Activated CD8-positive, alpha-beta T cell treated with anti-CD3 and anti-CD28 coated beads for 36 hours (primary cell): ENCODE measurements around the gene WDR43. TPM values are rescaled to one million over a fixed set of nuclear protein-coding genes. Genes with fewer than 3 reads are reported as not detected.

Experiments used
- ATAC-seq: fragments of 200-7000 bp; cut with Tn5 transposase; one replicate; pipeline ENCODE4 v1.10.0; 2021; ENCODE audit warnings: mild to moderate bottlenecking, moderate library complexity
- CTCF ChIA-PET: fragments of 350-600 bp; sonication (Branson Sonifier 250); formaldehyde crosslinking; loops from one replicate; lab custom pipeline; 2021; ENCODE audit warnings: antibody characterized with exemption; lab: Charles Lee
- POLR2A ChIA-PET: fragments of 350-600 bp; sonication (Branson Sonifier 250); formaldehyde crosslinking; loops from one replicate; lab custom pipeline; 2021; ENCODE audit warnings: antibody characterized with exemption; lab: Charles Lee
- DNase-seq: peaks from one replicate; pipeline ENCODE4 v3.0.0-alpha.2; 2020
- H3K27ac Mint-ChIP-seq: one replicate; pipeline ENCODE4 v1.8.0; 2021; ENCODE audit warnings: mild to moderate bottlenecking, mixed read lengths
- H3K27me3 Mint-ChIP-seq: one replicate; pipeline ENCODE4 v1.8.0; 2021; ENCODE audit warnings: mixed read lengths
- H3K36me3 Mint-ChIP-seq: one replicate; pipeline ENCODE4 v1.8.0; 2021; ENCODE audit warnings: low read depth, mixed read lengths
- H3K4me1 Mint-ChIP-seq: one replicate; pipeline ENCODE4 v1.8.0; 2021; ENCODE audit warnings: low read depth, mixed read lengths
- H3K4me3 Mint-ChIP-seq: one replicate; pipeline ENCODE4 v1.8.0; 2021; ENCODE audit warnings: mild to moderate bottlenecking, moderate library complexity, mixed read lengths
- H3K9me3 Mint-ChIP-seq: one replicate; pipeline ENCODE4 v1.8.0; 2021; ENCODE audit warnings: mixed read lengths
- intact Hi-C: fragments of 100-400 bp; cut with micrococcal nuclease; formaldehyde crosslinking; loops from one replicate; pipeline ENCODE4 v1.10.0; 2022
- total RNA-seq, 2 experiments: library from RNA; stranded (reverse); gene quantifications; one replicate each; pipeline ENCODE4 v1.2.3, GENCODE V29; 2021
- TF ChIP-seq, protein P1 (sequence below): fragments of 200-600 bp; IDR thresholded peaks from one replicate; pipeline ENCODE4 v1.8.0; 2022; ENCODE audit warnings: antibody characterized with exemption, mild to moderate bottlenecking

WDR43 gene
- total RNA-seq, 2 experiments from 2014 or later: 121 to 129 TPM

DNA sequence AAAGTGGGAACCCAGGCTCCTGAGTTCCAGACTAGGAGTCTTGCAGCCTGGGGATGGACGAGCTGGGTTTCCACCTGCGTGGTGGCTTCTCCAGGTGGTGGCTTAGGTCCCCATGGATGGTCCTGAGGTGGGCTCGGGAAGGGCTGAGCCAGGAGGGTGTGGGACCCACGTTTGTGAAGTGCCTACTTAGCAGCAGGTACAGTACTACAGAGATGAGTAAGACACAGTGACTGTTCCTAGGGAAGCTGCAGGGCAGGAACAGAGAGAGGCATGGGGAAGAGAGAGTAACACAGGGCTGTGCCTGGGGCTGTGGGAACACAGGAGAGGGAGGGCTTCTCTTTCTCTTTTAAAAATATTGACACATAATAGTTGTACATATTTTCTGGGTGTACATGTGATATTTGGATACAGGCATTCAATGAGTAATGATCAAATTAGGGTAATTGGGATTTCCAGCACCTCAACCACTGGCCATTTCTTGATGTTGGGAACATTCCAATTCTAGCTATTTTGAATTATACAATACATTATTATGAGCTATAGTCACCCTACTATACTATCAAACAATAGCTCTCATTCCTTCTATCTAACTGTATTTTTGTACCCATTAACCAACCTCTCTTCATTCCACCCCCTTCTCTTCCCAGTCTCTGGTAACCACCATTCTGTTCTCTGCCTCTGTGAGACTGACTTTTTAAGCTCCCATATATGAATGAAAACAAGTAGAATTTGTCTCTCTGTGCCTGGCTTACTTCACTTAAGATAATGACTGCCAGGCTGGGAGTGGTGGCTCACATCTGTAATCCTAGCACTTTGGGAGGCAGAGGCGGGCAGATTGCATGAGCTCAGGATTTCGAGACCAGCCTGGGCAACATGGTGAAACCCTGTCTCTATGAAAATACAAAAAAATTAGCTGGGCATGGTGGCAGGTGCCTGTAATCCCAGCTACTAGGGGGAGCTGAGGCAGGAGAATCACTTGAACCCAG lies 101.6 kb downstream of the WDR43 start:
- ATAC-seq (no peak), DNase-seq (no peak)
- intact Hi-C loops: no loop called here
- H3K4me3 Mint-ChIP-seq: no peak overlapping the region
- H3K4me1 Mint-ChIP-seq: peaks cover 9% of the 10 kb centered on the region
- TF ChIP-seq, protein P1, sequence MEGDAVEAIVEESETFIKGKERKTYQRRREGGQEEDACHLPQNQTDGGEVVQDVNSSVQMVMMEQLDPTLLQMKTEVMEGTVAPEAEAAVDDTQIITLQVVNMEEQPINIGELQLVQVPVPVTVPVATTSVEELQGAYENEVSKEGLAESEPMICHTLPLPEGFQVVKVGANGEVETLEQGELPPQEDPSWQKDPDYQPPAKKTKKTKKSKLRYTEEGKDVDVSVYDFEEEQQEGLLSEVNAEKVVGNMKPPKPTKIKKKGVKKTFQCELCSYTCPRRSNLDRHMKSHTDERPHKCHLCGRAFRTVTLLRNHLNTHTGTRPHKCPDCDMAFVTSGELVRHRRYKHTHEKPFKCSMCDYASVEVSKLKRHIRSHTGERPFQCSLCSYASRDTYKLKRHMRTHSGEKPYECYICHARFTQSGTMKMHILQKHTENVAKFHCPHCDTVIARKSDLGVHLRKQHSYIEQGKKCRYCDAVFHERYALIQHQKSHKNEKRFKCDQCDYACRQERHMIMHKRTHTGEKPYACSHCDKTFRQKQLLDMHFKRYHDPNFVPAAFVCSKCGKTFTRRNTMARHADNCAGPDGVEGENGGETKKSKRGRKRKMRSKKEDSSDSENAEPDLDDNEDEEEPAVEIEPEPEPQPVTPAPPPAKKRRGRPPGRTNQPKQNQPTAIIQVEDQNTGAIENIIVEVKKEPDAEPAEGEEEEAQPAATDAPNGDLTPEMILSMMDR: no peak
- ChIA-PET CTCF (interaction anchor here (0.8 to 1.9 kb wide), 3 partner anchors 15 to 37 kb away, joined by 3 to 7 read pairs (median 5); no protein-coding TSS in a partner anchor), POLR2A (no interaction called here)
- H3K9me3 Mint-ChIP-seq: no peaks in the 10 kb centered on the region
- H3K27me3 Mint-ChIP-seq: no peaks in the 10 kb centered on the region
- H3K27ac Mint-ChIP-seq: no peak overlapping the region
- H3K36me3 Mint-ChIP-seq: no peaks in the 10 kb centered on the region

DNA sequence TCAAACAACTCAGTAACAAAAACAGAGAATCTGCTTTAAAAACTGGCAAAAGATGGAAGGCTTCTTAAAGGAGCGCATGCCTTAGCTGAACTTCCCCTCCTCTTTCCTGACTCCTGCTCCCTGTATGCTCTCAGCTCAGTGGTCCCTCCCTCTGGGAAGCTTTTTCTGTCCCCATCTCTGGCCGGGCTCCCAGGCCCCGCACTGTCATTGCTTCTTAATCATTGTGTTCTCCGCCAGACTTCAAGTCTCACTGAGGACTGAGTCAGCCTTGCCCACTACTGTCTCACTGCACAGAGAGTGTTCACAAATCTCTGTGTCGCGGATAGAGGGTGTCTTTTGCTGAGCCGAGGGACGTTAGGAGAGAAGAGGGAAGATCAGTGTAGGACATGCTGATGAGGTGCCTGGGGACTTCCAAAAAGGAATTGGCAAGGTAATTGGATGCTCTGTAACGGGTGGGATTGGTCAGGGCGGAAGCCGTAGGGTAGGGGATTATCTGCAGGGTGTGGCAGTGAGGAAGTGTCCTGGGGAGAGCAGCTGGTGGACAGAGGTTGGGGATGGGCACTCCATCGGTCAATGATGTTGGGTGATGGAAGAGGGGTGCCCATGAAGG lies 102.9 kb downstream of the WDR43 start:
- no peak for DNase-seq
- no peaks in the 10 kb centered on the region for H3K27me3 Mint-ChIP-seq
- no peak overlapping the region for H3K4me3 Mint-ChIP-seq
- no peaks in the 10 kb centered on the region for H3K9me3 Mint-ChIP-seq
- H3K36me3 Mint-ChIP-seq: no peaks in the 10 kb centered on the region
- intact Hi-C loops: no loop called here
- ChIA-PET POLR2A (no interaction called here), CTCF (no interaction called here)
- TF ChIP-seq, protein P1: no peak
- H3K27ac Mint-ChIP-seq: no peak overlapping the region
- peaks cover 18% of the 10 kb centered on the region for H3K4me1 Mint-ChIP-seq
- no peak for ATAC-seq

Other genes with a start within 250 kb of the WDR43 start
- gene PPP1CB, start 142.8 kb upstream of the WDR43 start, total RNA-seq: 100 to 1,000 TPM; 206 to 216 TPM
- gene SPDYA, start 83.8 kb upstream of the WDR43 start, total RNA-seq: 1 to 10 TPM; 1.3 to 1.4 TPM
- gene TRMT61B, start 24.4 kb upstream of the WDR43 start, total RNA-seq: 10 to 100 TPM; 14.5 to 19.3 TPM
- gene TOGARAM2, start 86.6 kb downstream of the WDR43 start, total RNA-seq: 1 to 10 TPM; 2.3 to 2.7 TPM
- not detected for gene PCARE, start 179.9 kb downstream of the WDR43 start, total RNA-seq
- gene CLIP4, start 220.7 kb downstream of the WDR43 start, total RNA-seq: 10 to 100 TPM; 25.3 to 28.3 TPM